ENCODE results near the gene SPATA20. TPM values are rescaled to one million over a fixed set of nuclear protein-coding genes. Genes with fewer than 3 reads are reported as not detected.

Gene SPATA20
- total and polyA plus RNA-seq, 8 donors = 26.9 to 80.8 (median 39.0) TPM

- ATAC-seq (peak; percentile 75 to 77 (median 76)), FAIRE-seq (no peak), DNase-seq (peak; percentile 75 to 96 (median 94))
- TF ChIP-seq, protein P1, sequence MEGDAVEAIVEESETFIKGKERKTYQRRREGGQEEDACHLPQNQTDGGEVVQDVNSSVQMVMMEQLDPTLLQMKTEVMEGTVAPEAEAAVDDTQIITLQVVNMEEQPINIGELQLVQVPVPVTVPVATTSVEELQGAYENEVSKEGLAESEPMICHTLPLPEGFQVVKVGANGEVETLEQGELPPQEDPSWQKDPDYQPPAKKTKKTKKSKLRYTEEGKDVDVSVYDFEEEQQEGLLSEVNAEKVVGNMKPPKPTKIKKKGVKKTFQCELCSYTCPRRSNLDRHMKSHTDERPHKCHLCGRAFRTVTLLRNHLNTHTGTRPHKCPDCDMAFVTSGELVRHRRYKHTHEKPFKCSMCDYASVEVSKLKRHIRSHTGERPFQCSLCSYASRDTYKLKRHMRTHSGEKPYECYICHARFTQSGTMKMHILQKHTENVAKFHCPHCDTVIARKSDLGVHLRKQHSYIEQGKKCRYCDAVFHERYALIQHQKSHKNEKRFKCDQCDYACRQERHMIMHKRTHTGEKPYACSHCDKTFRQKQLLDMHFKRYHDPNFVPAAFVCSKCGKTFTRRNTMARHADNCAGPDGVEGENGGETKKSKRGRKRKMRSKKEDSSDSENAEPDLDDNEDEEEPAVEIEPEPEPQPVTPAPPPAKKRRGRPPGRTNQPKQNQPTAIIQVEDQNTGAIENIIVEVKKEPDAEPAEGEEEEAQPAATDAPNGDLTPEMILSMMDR (IDR thresholded peaks at IDR 0.05) = no peak
- H3K9me3 ChIP-seq = no peaks in the 10 kb centered on the region
- 25 to 30% methylated on average over 16 of the region's 16 CpGs for WGBS, 2 donors
- H3K4me3 ChIP-seq = peak overlapping the region in 2 of 4 donors; percentile 39 to 54
- no peaks in the 10 kb centered on the region for H3K27me3 ChIP-seq
- peaks cover 18 to 26% (median 24%) of the 10 kb centered on the region in 3 donors for H3K4me1 ChIP-seq
- peak overlapping the region; percentile 68 to 84 (median 74) for H3K27ac ChIP-seq
- peaks cover 0 to 18% (median 2%) of the 10 kb centered on the region in 3 donors for H3K36me3 ChIP-seq
- intact Hi-C loops (cut with DNase I) = loop anchor here in 1 of 3 donors (10.0 kb wide), 1 partner anchor 302 kb away; no protein-coding TSS in a partner anchor
Observed at GRCh38 chr17:50542795-50543774, 3.9 kb upstream of the SPATA20 start.

DNA sequence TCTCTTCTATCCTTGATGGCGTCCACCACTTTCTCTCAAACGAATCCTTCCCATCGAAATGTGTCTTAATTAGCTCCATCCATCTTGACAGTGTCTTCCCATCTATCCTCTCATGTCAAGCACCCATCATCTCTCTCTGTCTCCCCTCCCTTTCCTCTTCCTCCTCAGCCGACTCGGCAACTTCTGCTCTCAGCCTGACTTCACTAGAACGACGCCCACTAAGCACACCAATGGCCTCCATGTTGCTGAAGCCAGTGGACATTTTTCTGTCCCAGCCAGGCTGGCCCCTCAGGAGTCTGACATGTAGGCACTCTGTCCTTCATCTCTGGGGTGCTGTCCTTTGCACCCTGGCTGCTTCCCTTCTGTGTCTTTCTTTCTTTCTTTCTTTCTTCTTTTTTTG lies 2.5 kb upstream of the SPATA20 start:
- TF ChIP-seq, protein P1 (IDR thresholded peaks at IDR 0.05) = no peak
- FAIRE-seq (no peak), DNase-seq (no peak), ATAC-seq (no peak)
- H3K4me3 ChIP-seq = no peak overlapping the region
- no peaks in the 10 kb centered on the region for H3K9me3 ChIP-seq
- intact Hi-C loops (cut with DNase I) = loop anchor here in 1 of 3 donors (10.0 kb wide), 1 partner anchor 300 kb away; no protein-coding TSS in a partner anchor
- peaks cover 18 to 26% (median 24%) of the 10 kb centered on the region in 3 donors for H3K4me1 ChIP-seq
- H3K27ac ChIP-seq = no peak overlapping the region
- peaks cover 0 to 3% (median 0%) of the 10 kb centered on the region in 3 donors for H3K36me3 ChIP-seq
- WGBS, 2 donors = 75 to 86% methylated on average over 7 of the region's 7 CpGs
- H3K27me3 ChIP-seq = no peaks in the 10 kb centered on the region

DNA sequence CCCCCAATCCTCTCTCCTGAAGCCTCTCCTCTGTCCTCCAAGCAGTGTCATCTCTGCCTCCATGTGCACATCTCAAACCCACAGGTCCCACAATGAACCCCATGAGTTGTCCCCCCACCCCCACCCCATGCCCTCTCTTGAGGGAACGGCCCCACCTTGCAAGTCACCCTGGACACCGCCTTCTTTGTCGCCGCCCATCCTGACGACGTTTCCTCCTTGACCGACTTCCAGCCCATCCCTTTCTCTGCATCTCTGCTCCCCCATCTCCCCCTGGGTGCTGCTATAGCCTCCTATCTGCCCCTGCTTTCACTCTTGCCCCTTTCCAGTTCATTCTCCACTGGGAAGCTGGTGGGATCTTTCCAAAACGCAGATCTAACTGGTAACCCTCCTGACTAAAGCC lies 1.7 kb upstream of the SPATA20 start:
- 46 to 62% methylated on average over 8 of the region's 8 CpGs for WGBS, 2 donors
- ATAC-seq (no peak), FAIRE-seq (no peak), DNase-seq (no peak)
- intact Hi-C loops (cut with DNase I) = loop anchor here in 2 of 3 donors (5.0 to 10.0 kb wide), 4 partner anchors 77 to 299 kb away; no protein-coding TSS in a partner anchor
- no peaks in the 10 kb centered on the region for H3K9me3 ChIP-seq
- no peak overlapping the region for H3K27ac ChIP-seq
- no peak overlapping the region for H3K4me3 ChIP-seq
- TF ChIP-seq, protein P1 (IDR thresholded peaks at IDR 0.05) = no peak
- H3K27me3 ChIP-seq = no peaks in the 10 kb centered on the region
- H3K4me1 ChIP-seq = peaks cover 18 to 26% (median 24%) of the 10 kb centered on the region in 3 donors
- no peaks in the 10 kb centered on the region for H3K36me3 ChIP-seq

GRCh38 chr17:50546701-50547034 lies 306 bp upstream of the SPATA20 start:
- FAIRE-seq = no peak
- no peaks in the 10 kb centered on the region for H3K27me3 ChIP-seq
- peaks cover 9 to 20% (median 17%) of the 10 kb centered on the region in 3 donors for H3K4me1 ChIP-seq
- peak overlapping the region in 1 of 4 donors; percentile 65 for H3K27ac ChIP-seq
- peak overlapping the region in 2 of 4 donors; percentile 57 to 74 for H3K4me3 ChIP-seq
- whole genome bisulfite sequencing, 2 donors = 41 to 47% methylated on average over 4 of the region's 4 CpGs
- intact Hi-C loops (cut with DNase I) = loop anchor here in 2 of 3 donors (5.0 to 10.0 kb wide), 4 partner anchors 76 to 298 kb away; no protein-coding TSS in a partner anchor
- H3K36me3 ChIP-seq = peaks cover 0 to 1% (median 0%) of the 10 kb centered on the region in 3 donors
- no peaks in the 10 kb centered on the region for H3K9me3 ChIP-seq
- no peak for DNase-seq
- TF ChIP-seq, protein P1 (IDR thresholded peaks at IDR 0.05) = no peak
- ATAC-seq = no peak

Measured in pancreas (tissue), 10 donors.